GM06990 (cell line): Measurements from ENCODE around the gene SCIMP.
A peak's percentile ranks its signal among the peaks of the same experiment; 100 is the strongest.

ENCODE experiments used
- DNase-seq: peaks from one replicate; pipeline ENCODE4 v3.0.0-alpha.2; 2011; ENCODE audit not compliant: insufficient read length; ENCODE audit errors: extremely low read depth
- H3K27me3 ChIP-seq: replicated peaks from 2 replicates; pipeline ENCODE4 v1.6.0; 2011; ENCODE audit warnings: low read length; ENCODE audit not compliant: control insufficient read depth, insufficient read depth
- H3K36me3 ChIP-seq: 2 replicates; pipeline ENCODE4 v1.5.1; 2011; ENCODE audit warnings: low read length; ENCODE audit not compliant: control insufficient read depth, insufficient read depth
- H3K4me3 ChIP-seq: replicated peaks from 2 replicates; pipeline ENCODE4 v1.5.1; 2011; ENCODE audit warnings: low read depth, mild to moderate bottlenecking, control low read depth, low read length
- TF ChIP-seq, protein P1 (sequence below): IDR thresholded peaks from 2 replicates; pipeline ENCODE4 v1.5.1; 2011; ENCODE audit warnings: low read length, control low read depth, mild to moderate bottlenecking, inconsistent platforms; ENCODE audit not compliant: insufficient read depth, poor library complexity, severe bottlenecking

SCIMP gene

DNA sequence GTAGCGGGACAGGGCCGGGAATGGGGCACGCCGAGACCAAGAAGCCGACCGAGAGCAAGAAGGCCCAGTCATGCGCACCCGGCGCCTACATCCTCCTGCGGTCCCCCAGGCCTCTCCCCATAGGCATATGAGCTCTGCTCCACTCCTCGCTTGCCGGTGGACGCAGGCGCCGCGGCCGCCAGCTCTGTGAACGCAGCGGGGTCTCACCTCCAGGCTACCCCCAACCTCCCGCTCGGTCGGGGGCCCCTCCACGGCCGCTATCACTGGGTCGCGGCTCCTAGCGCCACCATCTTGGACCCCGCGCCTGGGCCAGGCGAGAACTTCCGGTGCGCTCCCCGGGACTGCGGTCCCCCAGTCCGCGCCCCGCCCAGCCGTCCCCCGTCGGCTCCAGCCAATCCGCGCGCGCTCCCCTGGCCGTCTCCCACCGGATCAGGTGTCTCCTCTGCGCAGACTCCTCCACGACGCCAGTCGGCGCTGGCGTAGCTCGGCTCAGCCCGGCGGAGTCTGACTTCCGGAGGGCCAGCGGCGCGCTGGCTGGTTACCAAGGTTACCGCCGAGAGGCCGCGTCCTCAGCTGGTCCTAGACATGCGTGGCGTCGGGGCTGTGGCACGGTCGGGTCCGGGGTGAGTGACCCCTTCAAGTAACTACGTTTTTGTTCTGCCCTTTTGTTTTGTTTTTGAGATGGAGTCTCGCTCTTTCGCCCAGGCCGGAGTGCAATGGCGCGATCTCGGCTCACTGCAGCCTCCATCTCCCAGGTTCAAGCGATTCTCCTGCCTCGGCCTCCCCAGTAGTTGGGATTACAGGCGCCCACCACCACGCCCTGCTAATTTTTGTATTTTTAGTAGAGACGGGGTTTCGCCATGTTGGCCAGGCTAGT, 42.9 kb downstream of the SCIMP start, which contains the start of gene ZNF594:
Gene ZNF594 (minus strand): TSS at position 328 of the 877 bp plus-strand sequence. CDS start 7,612 bp downstream, outside the sequence.
- Histone ChIP-seq H3K4me3 (peak within 1 kb of the TSS; percentile 97), H3K27me3 (no peaks in the 10 kb centered on the region), H3K36me3 (peaks cover 3% of the 10 kb centered on the region)
- DNase-seq = peak; percentile 99
- TF ChIP-seq, protein P1, sequence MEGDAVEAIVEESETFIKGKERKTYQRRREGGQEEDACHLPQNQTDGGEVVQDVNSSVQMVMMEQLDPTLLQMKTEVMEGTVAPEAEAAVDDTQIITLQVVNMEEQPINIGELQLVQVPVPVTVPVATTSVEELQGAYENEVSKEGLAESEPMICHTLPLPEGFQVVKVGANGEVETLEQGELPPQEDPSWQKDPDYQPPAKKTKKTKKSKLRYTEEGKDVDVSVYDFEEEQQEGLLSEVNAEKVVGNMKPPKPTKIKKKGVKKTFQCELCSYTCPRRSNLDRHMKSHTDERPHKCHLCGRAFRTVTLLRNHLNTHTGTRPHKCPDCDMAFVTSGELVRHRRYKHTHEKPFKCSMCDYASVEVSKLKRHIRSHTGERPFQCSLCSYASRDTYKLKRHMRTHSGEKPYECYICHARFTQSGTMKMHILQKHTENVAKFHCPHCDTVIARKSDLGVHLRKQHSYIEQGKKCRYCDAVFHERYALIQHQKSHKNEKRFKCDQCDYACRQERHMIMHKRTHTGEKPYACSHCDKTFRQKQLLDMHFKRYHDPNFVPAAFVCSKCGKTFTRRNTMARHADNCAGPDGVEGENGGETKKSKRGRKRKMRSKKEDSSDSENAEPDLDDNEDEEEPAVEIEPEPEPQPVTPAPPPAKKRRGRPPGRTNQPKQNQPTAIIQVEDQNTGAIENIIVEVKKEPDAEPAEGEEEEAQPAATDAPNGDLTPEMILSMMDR = peak; percentile 84

DNA sequence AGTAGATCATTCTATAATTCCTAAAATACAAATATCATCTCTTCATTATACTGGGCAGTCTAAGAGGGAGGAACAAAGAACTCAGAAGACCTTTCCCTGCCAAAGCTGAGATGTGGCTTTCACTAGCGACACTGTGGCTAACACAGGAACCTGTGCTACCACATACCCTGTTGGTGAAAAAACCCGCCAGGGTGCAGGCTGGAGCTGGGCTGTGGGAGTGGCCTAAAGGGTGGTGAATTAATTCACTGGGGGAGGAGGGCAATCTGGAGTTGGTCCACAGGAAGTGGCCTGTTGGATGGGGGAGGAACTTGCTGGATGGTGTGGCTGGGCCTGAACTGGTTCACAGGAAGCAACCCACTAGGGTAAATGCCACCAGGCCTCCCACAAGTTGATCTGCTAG, 50.4 kb downstream of the SCIMP start:
- peaks cover 8% of the 10 kb centered on the region for H3K36me3 ChIP-seq
- no peaks in the 10 kb centered on the region for H3K27me3 ChIP-seq
- TF ChIP-seq, protein P1 = no peak
- DNase-seq = no peak
- no peak overlapping the region for H3K4me3 ChIP-seq

DNA sequence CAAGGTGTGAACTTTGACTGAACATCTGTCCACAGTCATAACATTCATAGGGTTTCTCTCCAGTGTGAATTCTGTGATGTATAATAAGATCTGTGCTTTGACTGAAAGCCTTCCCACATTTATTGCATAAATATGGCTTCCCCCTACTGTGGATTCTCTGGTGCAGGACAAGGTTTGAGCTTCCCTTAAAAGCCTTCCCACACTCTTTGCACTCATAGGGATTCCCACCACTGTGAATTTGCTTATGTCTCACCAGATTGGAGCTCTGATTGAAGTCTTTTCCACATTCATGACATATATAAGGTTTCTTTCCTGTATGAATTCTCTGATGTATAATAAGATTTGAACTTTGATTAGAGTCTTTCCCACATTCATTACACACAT, 51.3 kb downstream of the SCIMP start:
- H3K27me3 ChIP-seq = no peaks in the 10 kb centered on the region
- DNase-seq = no peak
- H3K4me3 ChIP-seq = no peak overlapping the region
- peaks cover 7% of the 10 kb centered on the region for H3K36me3 ChIP-seq
- TF ChIP-seq, protein P1 = no peak

DNA sequence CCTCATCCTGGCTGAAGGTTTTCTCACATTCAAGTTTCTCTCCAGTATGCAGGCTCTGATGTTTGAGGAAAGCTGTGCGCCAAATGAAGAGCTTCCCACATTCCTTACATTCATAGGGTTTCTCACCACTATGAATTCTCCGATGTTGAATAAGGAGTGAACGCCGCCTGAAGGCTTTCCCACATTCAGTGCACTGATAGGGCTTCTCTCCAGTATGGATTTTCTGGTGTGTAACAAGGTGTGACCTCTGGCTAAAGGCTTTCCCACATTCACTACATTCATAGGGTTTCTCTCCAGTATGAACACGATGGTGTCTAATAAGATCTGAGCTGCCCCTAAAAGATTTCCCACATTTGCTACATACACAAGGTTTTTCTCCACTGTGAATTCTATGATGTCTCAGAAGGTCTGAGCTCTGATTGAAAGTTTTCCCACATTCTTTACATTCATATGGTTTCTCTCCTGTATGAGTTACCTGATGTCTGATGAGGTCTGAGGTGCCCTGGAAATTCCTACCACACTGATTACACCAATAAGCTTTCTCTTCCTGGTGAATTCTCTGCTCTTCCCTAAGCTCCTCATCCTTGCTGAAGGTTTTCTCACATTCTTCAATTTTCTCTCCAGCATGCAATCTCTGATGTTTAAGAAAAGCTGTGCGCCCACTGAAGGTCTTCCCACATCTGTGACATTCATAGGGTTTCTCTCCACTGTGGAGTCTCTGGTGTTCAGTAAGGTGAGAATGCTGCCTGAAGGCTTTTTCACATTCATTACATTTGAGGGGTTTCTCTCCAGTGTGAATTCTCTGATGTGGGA, 51.9 kb downstream of the SCIMP start:
- no peak for DNase-seq
- Histone ChIP-seq H3K4me3 (no peak overlapping the region), H3K27me3 (no peaks in the 10 kb centered on the region), H3K36me3 (peaks cover 7% of the 10 kb centered on the region)
- TF ChIP-seq, protein P1 = no peak

DNA sequence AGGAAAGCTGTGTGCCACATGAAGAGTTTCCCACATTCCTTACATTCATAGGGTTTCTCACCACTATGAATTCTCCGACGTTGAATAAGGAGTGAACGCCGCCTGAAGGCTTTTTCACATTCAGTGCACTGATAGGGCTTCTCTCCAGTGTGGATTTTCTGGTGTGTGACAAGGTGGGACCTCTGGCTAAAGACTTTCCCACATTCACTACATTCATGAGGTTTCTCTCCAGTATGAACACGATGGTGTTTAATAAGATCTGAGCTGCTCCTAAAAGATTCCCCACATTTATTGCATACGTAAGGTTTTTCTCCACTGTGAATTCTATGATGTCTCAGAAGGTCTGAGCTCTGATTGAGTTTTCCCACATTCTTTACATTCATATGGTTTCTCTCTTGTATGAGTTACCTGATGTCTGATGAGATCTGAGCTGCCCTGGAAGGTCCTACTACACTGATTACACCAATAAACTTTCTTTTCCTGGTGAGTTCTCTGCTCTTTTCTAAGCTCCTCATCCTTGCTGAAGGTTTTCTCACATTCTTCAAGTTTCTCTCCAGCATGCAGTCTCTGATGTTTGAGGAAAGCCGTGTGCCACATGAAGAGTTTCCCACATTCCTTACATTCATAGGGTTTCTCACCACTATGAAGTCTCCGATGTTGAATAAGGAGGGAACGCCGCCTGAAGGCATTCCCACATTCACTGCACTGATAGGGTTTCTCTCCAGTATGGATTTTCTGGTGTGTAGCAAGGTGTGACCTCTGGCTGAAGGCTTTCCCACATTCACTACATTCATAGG, 53.0 kb downstream of the SCIMP start:
- DNase-seq = no peak
- TF ChIP-seq, protein P1 = no peak
- H3K4me3 ChIP-seq = no peak overlapping the region
- H3K36me3 ChIP-seq = peaks cover 7% of the 10 kb centered on the region
- H3K27me3 ChIP-seq = no peaks in the 10 kb centered on the region
